Measurements from ENCODE around the gene MAPKBP1. TPM values are rescaled to one million over a fixed set of nuclear protein-coding genes. Genes with fewer than 3 reads are reported as not detected.

Gene MAPKBP1
- total and polyA plus RNA-seq, 9 of the 15 experiments (the other 6 are each of a cell fraction or from before 2014, with no cell fraction given), result 0.15 to 9.5 (median 4.5) TPM

- no peaks in the 10 kb centered on the region for H3K9me3 ChIP-seq (replicated peaks; ENCODE audit: control insufficient read depth, insufficient read depth, low read depth, low read length)
- ChIA-PET POLR2A (no interaction called here), CTCF (ENCODE audit: low intra/inter-chr PET ratio) (no interaction called here)
- H3K4me1 ChIP-seq (replicated peaks in 1 of 2; ENCODE audit: control insufficient read depth in 2 of 2, insufficient read depth in 2 of 2, low read length in 2 of 2), result peaks cover 0 to 42% of the 10 kb centered on the region in 2 experiments; a peak in 3 of 5 replicates
- peaks cover 79 to 96% of the 10 kb centered on the region in 2 experiments for H3K27me3 ChIP-seq (ENCODE audit: control insufficient read depth in 2 of 2, insufficient read depth in 2 of 2, low read length in 2 of 2)
- no peak overlapping the region for H2AFZ ChIP-seq (ENCODE audit: low read depth, low read length)
- no peaks in the 10 kb centered on the region for H3K9me1 ChIP-seq (ENCODE audit: control insufficient read depth, insufficient read depth, low read length)
- H3K4me2 ChIP-seq (ENCODE audit: insufficient read depth, low read length), result no peak overlapping the region
- in situ Hi-C loops (cut with MboI), result no loop called here
- 10% methylated on average over 14 of the region's 15 CpGs for WGBS (ENCODE audit: insufficient coverage, low coverage, missing lambda C conversion rate)
- no peak overlapping the region for H3K27ac ChIP-seq (ENCODE audit: extremely low read depth, low read depth, low read length)
- no peaks in the 10 kb centered on the region for H3K79me2 ChIP-seq (ENCODE audit: control insufficient read depth, insufficient read depth, low read length)
- no peak for TF ChIP-seq ZNF354B (CRISPR knock-in tag; IDR thresholded peaks at IDR 0.05)
- TF ChIP-seq ILF3 (IDR thresholded peaks at IDR 0.05; ENCODE audit: borderline replicate concordance), result no peak
- TF ChIP-seq PURB (CRISPR knock-in tag; IDR thresholded peaks at IDR 0.05; ENCODE audit: low read depth), result no peak
- TF ChIP-seq MITF (IDR thresholded peaks at IDR 0.05), result no peak
- no peak for TF ChIP-seq ZNF3 (CRISPR knock-in tag; IDR thresholded peaks at IDR 0.05)
- TF ChIP-seq ZNF143 (CRISPR knock-in tag; IDR thresholded peaks at IDR 0.05), result no peak
- no peak for TF ChIP-seq FOXP1 (CRISPR knock-in tag; IDR thresholded peaks at IDR 0.05)
- TF ChIP-seq MCM3 (IDR thresholded peaks at IDR 0.05), result no peak
- no peak for TF ChIP-seq ZNF668 (CRISPR knock-in tag; IDR thresholded peaks at IDR 0.05)
- no peak for TF ChIP-seq MEF2A (IDR thresholded peaks at IDR 0.05; ENCODE audit: control insufficient read depth, low read depth, low read length)
- TF ChIP-seq PTRF (tag; IDR thresholded peaks at IDR 0.05), result no peak
- TF ChIP-seq NR3C1 (CRISPR knock-in tag; IDR thresholded peaks at IDR 0.05), result no peak
- no peak for TF ChIP-seq CTCFL (IDR thresholded peaks at IDR 0.05; ENCODE audit: borderline replicate concordance, insufficient read depth, low read depth, low read length, poor library complexity, severe bottlenecking)
- TF ChIP-seq ZNF444 (CRISPR knock-in tag; IDR thresholded peaks at IDR 0.05), result no peak
- no peak for TF ChIP-seq CUX1 (CRISPR knock-in tag; IDR thresholded peaks at IDR 0.05)
- TF ChIP-seq SIRT6 (IDR thresholded peaks at IDR 0.05; ENCODE audit: low read depth, low read length), result no peak
- ATAC-seq (no peak), FAIRE-seq (no peak), DNase-seq (ENCODE audit: extremely low read depth in 1 of 4, low spot score in 3 of 4) (no peak)
- H3K36me3 ChIP-seq (ENCODE audit: control insufficient read depth, insufficient read depth, low read length), result no peaks in the 10 kb centered on the region
- H3K4me3 ChIP-seq, result no peak overlapping the region
- H3K9ac ChIP-seq (ENCODE audit: insufficient read depth in 1 of 2, low read depth in 2 of 2, low read length in 2 of 2), result no peak overlapping the region; a peak in 1 of 4 replicates
- no TSS peak for BruUV-seq (replicated peaks)
- peaks cover 31% of the 10 kb centered on the region for H4K20me1 ChIP-seq (replicated peaks; ENCODE audit: control insufficient read depth, insufficient read depth, low read length)
- intact Hi-C loops (cut with micrococcal nuclease), result no loop called here
Measured at GRCh38 chr15:41868321-41868720, 94.0 kb downstream of the MAPKBP1 start.

Measured in K562 (cell line).